HCT116 (cell line): Measurements from ENCODE around the gene HS6ST3. TPM values are rescaled to one million over a fixed set of nuclear protein-coding genes. Genes with fewer than 3 reads are reported as not detected.

Experiments
- ATAC-seq: fragments of 200-7000 bp; cut with Tn5 transposase; 2 replicates; pipeline ENCODE4 v1.9.1; 2020; ENCODE audit warnings: mild to moderate bottlenecking, moderate library complexity
- BruUV-seq: library from RNA; stranded (reverse); fragments of 400-500 nt; replicated peaks from 2 replicates; lab custom pipeline; 2021; lab: Mats Ljungman, UMichigan
- CTCF ChIA-PET: fragments of 300-600 bp; sonication (Branson Sonifier 250); formaldehyde crosslinking; loops from one replicate; lab custom pipeline; 2021; ENCODE audit warnings: antibody characterized with exemption; lab: Charles Lee
- POLR2A ChIA-PET: fragments of 300-600, 350-600 bp; sonication (Branson Sonifier 250); formaldehyde crosslinking; loops from one replicate; lab custom pipeline; 2021; ENCODE audit warnings: antibody characterized with exemption; lab: Charles Lee
- RAD21 ChIA-PET, 2 experiments: fragments of 300-600 bp; sonication (Branson Sonifier 250); formaldehyde crosslinking; loops; one replicate each; lab custom pipeline; 2023; ENCODE audit warnings: low total read pairs in 2 of 2; ENCODE audit not compliant: uncharacterized antibody in 2 of 2, unreplicated experiment in 2 of 2, low non-redundant PET in 1 of 2; lab: Charles Lee
- DNase-seq: peaks from one replicate; pipeline ENCODE4 v3.0.0-alpha.2; 2010; ENCODE audit warnings: low read depth, low spot score
- H2AFZ ChIP-seq: fragments of 200-600 bp; shearing (Covaris generic), sonication (generic); 2 replicates; pipeline ENCODE4 v1.6.1; 2017; ENCODE audit warnings: low read depth, mixed run types, mixed read lengths, antibody characterized with exemption, low read length; ENCODE audit not compliant: poor library complexity, severe bottlenecking
- H3K27ac ChIP-seq: 2 replicates; pipeline ENCODE4 v1.5.1; 2012; ENCODE audit warnings: low read depth, low read length
- H3K27me3 ChIP-seq: fragments of 200-600 bp; sonication (generic); 2 replicates; pipeline ENCODE4 v1.6.1; 2016; ENCODE audit warnings: mixed run types, low read length, mixed read lengths; ENCODE audit not compliant: insufficient read depth
- H3K36me3 ChIP-seq, 2 experiments: fragments of 200-500 bp in 1 of 2; fragments of 200-600 bp in 1 of 2; sonication (Bioruptor generic) in 1 of 2; sonication (generic) in 1 of 2; 2 replicates each; pipeline versions ENCODE4 v1.5.1 to v1.6.1; 2014 to 2016; ENCODE audit warnings: low read length in 2 of 2, inconsistent platforms in 1 of 2, mixed read lengths in 1 of 2, mixed run types in 1 of 2; ENCODE audit not compliant: insufficient read depth in 2 of 2, control insufficient read depth in 1 of 2
- H3K4me1 ChIP-seq, 2 experiments: fragments of 200-600 bp in 1 of 2; sonication (generic) in 1 of 2; 2 replicates each; pipeline versions ENCODE4 v1.5.1 to v1.6.1; 2012 to 2017; ENCODE audit warnings: low read length in 2 of 2, inconsistent platforms in 1 of 2, mild to moderate bottlenecking in 1 of 2, mixed read lengths in 1 of 2, mixed run types in 1 of 2, moderate library complexity in 1 of 2; ENCODE audit not compliant: insufficient read depth in 2 of 2, control insufficient read depth in 1 of 2
- H3K4me2 ChIP-seq: fragments of 200-600 bp; sonication (generic); 2 replicates; pipeline ENCODE4 v1.6.1; 2017; ENCODE audit warnings: mixed run types, low read length, mixed read lengths
- H3K4me3 ChIP-seq, 2 experiments: fragments of 200-600 bp in 1 of 2; sonication (generic) in 1 of 2; replicated peaks in 1 of 2; 2 replicates each; pipeline ENCODE4 v1.5.1; 2011 to 2016; ENCODE audit warnings: low read length in 2 of 2, control low read depth in 1 of 2, low read depth in 1 of 2, mild to moderate bottlenecking in 1 of 2, mixed read lengths in 1 of 2, mixed run types in 1 of 2
- H3K79me2 ChIP-seq: fragments of 200-600 bp; sonication (generic); 2 replicates; pipeline ENCODE4 v1.6.1; 2017; ENCODE audit warnings: mild to moderate bottlenecking, mixed run types, low read length, moderate library complexity, mixed read lengths; ENCODE audit not compliant: insufficient read depth
- H3K9ac ChIP-seq: fragments of 200-600 bp; sonication (generic); 2 replicates; pipeline ENCODE4 v1.6.1; 2016; ENCODE audit warnings: low read length, mixed read lengths
- H3K9me2 ChIP-seq: fragments of 200-600 bp; sonication (generic), shearing (Covaris generic); 2 replicates; pipeline ENCODE4 v1.6.1; 2017; ENCODE audit warnings: mixed run types, mild to moderate bottlenecking, moderate library complexity; ENCODE audit not compliant: insufficient read depth
- H3K9me3 ChIP-seq, 2 experiments: fragments of 200-500 bp in 1 of 2; fragments of 200-600 bp in 1 of 2; sonication (Bioruptor generic) in 1 of 2; sonication (generic) in 1 of 2; 2 replicates each; pipeline ENCODE4 v1.6.1; 2014 to 2017; ENCODE audit warnings: low read length in 2 of 2, mixed read lengths in 2 of 2, inconsistent platforms in 1 of 2, low read depth in 1 of 2, mild to moderate bottlenecking in 1 of 2, mixed run types in 1 of 2, moderate library complexity in 1 of 2; ENCODE audit not compliant: control insufficient read depth in 1 of 2, insufficient read depth in 1 of 2
- H4K20me1 ChIP-seq: fragments of 200-600 bp; sonication (generic), shearing (Covaris generic); 2 replicates; pipeline ENCODE4 v1.6.1; 2017; ENCODE audit warnings: mixed run types, mild to moderate bottlenecking, moderate library complexity; ENCODE audit not compliant: insufficient read depth
- CTCF ChIP-seq, 3 experiments: fragments of 200-600 bp in 1 of 3; sonication (generic) in 1 of 3; IDR thresholded peaks in 2 of 3; conservative IDR thresholded peaks in 1 of 3; 2 replicates each; pipeline ENCODE4 v1.5.1; 2012 to 2017; ENCODE audit warnings: low read depth in 2 of 3, low read length in 2 of 3, antibody characterized with exemption in 1 of 3, borderline replicate concordance in 1 of 3, control low read depth in 1 of 3, mild to moderate bottlenecking in 1 of 3, mixed read lengths in 1 of 3, mixed run types in 1 of 3, moderate library complexity in 1 of 3; ENCODE audit not compliant: insufficient read depth in 1 of 3
- EGR1 ChIP-seq: IDR thresholded peaks from 2 replicates; pipeline ENCODE4 v1.6.1; 2012; ENCODE audit warnings: low read depth
- EZH2phosphoT487 ChIP-seq: fragments of 200-600 bp; IDR thresholded peaks from 2 replicates; pipeline ENCODE4 v1.6.1; 2018; ENCODE audit warnings: antibody characterized with exemption, borderline replicate concordance
- POLR2AphosphoS5 ChIP-seq: IDR thresholded peaks from 2 replicates; pipeline ENCODE4 v1.6.1; 2011; ENCODE audit warnings: mild to moderate bottlenecking, low read depth, low read length, moderate library complexity
- RAD21 ChIP-seq: IDR thresholded peaks from 2 replicates; pipeline ENCODE4 v1.6.1; 2012; ENCODE audit warnings: low read depth, mild to moderate bottlenecking
- SP1 ChIP-seq: IDR thresholded peaks from 2 replicates; pipeline ENCODE4 v1.6.1; 2012; ENCODE audit warnings: low read depth
- TCF7L2 ChIP-seq: IDR thresholded peaks from 2 replicates; pipeline ENCODE4 v1.7.0; 2011; ENCODE audit warnings: borderline replicate concordance, inconsistent platforms; ENCODE audit not compliant: insufficient read depth, insufficient read length; ENCODE audit errors: extremely low read depth
- YY1 ChIP-seq: IDR thresholded peaks from 2 replicates; pipeline ENCODE4 v1.6.1; 2011; ENCODE audit warnings: low read length, low read depth, moderate library complexity, mild to moderate bottlenecking; ENCODE audit not compliant: insufficient replicate concordance; ENCODE audit errors: extremely low read depth
- ZFX ChIP-seq: fragments of 450-650 bp; IDR thresholded peaks from 2 replicates; pipeline ENCODE4 v1.6.1; 2017
- ZNF274 ChIP-seq: fragments of 200-500 bp; sonication (Bioruptor generic); IDR thresholded peaks from 2 replicates; pipeline ENCODE4 v1.6.1; 2014; ENCODE audit warnings: mild to moderate bottlenecking, low read depth, low read length, inconsistent platforms
- intact Hi-C: fragments of 100-400 bp; cut with micrococcal nuclease; formaldehyde crosslinking; loops from 2 replicates; pipeline ENCODE4 v1.10.0; 2022
- total RNA-seq: library from RNA; stranded (reverse); gene quantifications from one replicate; pipeline ENCODE4 v1.2.1, GENCODE V29; 2021; ENCODE audit not compliant: unreplicated experiment

Gene HS6ST3
- total RNA-seq, 1 experiment from 2014 or later: 0.10 TPM

GRCh38 chr13:96075953-96076543, 13.9 kb upstream of the HS6ST3 start:
- peaks cover 15% of the 10 kb centered on the region; the same call in 1 of the 2 replicates for H3K27me3 ChIP-seq
- no TSS peak for BruUV-seq
- POLR2A ChIA-PET: interaction anchor here (1.8 kb wide), 1 partner anchor 23 kb away, joined by 5 read pairs; the partner anchor contains the start of gene UGGT2
- H3K9ac ChIP-seq: no peak overlapping the region
- H3K9me2 ChIP-seq: no peaks in the 10 kb centered on the region
- no peaks in the 10 kb centered on the region for H3K36me3 ChIP-seq
- H3K4me2 ChIP-seq: no peak overlapping the region
- CTCF ChIA-PET: no interaction called here
- no peak for DNase-seq
- no peaks in the 10 kb centered on the region for H4K20me1 ChIP-seq
- TF ChIP-seq ZFX (no peak), EGR1 (no peak), EZH2phosphoT487 (no peak), CTCF (IDR thresholded peaks at IDR 0.05 in 2 of 3, conservative IDR thresholded peaks at IDR 0.05 in 1 of 3; ENCODE audit: borderline replicate concordance in 1 of 3, insufficient read depth in 1 of 3, low read depth in 2 of 3, low read length in 2 of 3) (peak; percentile 32 to 71 (median 66); a peak in 5 of 6 replicates), ZNF274 (no peak), RAD21 (peak; percentile 37; the same call in 1 of the 2 replicates)
- TF ChIP-seq, all 23 proteins: peak for 2
- Histone ChIP-seq H3K9me3 (no peaks in the 10 kb centered on the region), H3K79me2 (no peaks in the 10 kb centered on the region), H2AFZ (peak overlapping the region; percentile 57), H3K4me3 (no peak overlapping the region), H3K27ac (no peak overlapping the region), H3K4me1 (no peaks in the 10 kb centered on the region)
- ATAC-seq: peak; percentile 69
- RAD21 ChIA-PET: no interaction called here
- intact Hi-C loops: no loop called here

GRCh38 chr13:96080676-96081075, 9.2 kb upstream of the HS6ST3 start:
- no TSS peak for BruUV-seq
- ChIA-PET CTCF (no interaction called here), RAD21 (no interaction called here), POLR2A (interaction anchor here (0.6 kb wide), 1 partner anchor 404 kb away, joined by 3 read pairs; the partner anchor contains the start of gene DNAJC3)
- intact Hi-C loops: no loop called here
- Histone ChIP-seq H4K20me1 (no peaks in the 10 kb centered on the region), H3K4me1 (no peaks in the 10 kb centered on the region), H3K9me3 (no peaks in the 10 kb centered on the region), H3K4me2 (no peak overlapping the region), H3K27me3 (peaks cover 21% of the 10 kb centered on the region), H3K36me3 (no peaks in the 10 kb centered on the region), H3K4me3 (no peak overlapping the region), H2AFZ (no peak overlapping the region), H3K79me2 (no peaks in the 10 kb centered on the region), H3K27ac (no peak overlapping the region), H3K9me2 (no peaks in the 10 kb centered on the region), H3K9ac (no peak overlapping the region)
- TF ChIP-seq TCF7L2 (no peak), ZFX (no peak), RAD21 (no peak), POLR2AphosphoS5 (no peak), YY1 (no peak), EZH2phosphoT487 (no peak), SP1 (no peak)
- DNase-seq (no peak), ATAC-seq (no peak)
